Skin epidermis (tissue), 12 donors: Measurements from ENCODE around the gene RPL13.

Source experiments
- H3K27ac ChIP-seq, 21 experiments: fragments of 200-600 bp; sonication (generic) in 11 of 21; one replicate each; pipeline ENCODE4 v1.5.0; 2020; ENCODE audit warnings: mild to moderate bottlenecking in 3 of 21, inconsistent platforms in 2 of 21, moderate library complexity in 2 of 21
- H3K4me3 ChIP-seq, 7 experiments: fragments of 200-600 bp; sonication (generic) in 2 of 7; one replicate each; pipeline ENCODE4 v1.5.0; 2020; ENCODE audit warnings: inconsistent platforms in 2 of 7, mild to moderate bottlenecking in 2 of 7, moderate library complexity in 1 of 7

RPL13 gene

DNA sequence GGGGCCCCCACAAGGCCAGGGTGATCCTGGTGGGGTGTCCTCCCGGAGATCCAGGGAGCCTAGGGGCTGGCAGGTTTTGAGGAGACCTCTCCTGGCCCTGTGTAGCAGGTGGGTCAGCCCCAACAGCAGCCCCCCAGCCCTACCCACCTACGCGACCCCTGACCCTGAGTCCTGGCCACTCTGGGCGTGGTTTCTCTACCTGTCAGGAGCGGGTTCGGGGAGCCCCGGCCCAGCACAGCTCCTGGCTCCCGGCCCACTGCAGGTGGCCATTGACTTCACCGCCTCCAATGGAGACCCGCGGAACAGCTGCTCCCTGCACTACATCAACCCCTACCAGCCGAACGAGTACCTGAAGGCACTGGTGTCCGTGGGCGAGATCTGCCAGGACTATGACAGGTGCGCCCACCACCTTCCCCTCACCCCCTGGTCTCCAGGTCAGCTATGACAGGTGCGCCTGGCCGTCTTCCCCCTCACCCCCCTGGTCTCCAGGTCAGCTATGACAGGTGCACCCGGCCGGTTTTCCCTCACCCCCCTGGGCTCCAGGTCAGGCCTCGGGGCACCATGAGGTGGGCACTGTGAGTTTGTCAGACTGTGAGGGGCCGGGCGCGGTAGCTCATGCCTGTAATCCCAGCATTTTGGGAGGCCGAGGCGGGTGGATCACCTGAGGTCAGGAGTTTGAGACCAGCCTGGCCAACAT is 28.1 kb downstream of the RPL13 start:
- H3K27ac ChIP-seq: no peak overlapping the region
- H3K4me3 ChIP-seq: no peak overlapping the region

- no peak overlapping the region for H3K27ac ChIP-seq
- H3K4me3 ChIP-seq: no peak overlapping the region
Observed at GRCh38 chr16:89589241-89589926, 28.9 kb downstream of the RPL13 start.

- Histone ChIP-seq H3K4me3 (no peak overlapping the region), H3K27ac (peak overlapping the region in 3 of 21 experiments; percentile 19 to 67 (median 39))
Observed at GRCh38 chr16:89593841-89594240, 33.4 kb downstream of the RPL13 start.

DNA sequence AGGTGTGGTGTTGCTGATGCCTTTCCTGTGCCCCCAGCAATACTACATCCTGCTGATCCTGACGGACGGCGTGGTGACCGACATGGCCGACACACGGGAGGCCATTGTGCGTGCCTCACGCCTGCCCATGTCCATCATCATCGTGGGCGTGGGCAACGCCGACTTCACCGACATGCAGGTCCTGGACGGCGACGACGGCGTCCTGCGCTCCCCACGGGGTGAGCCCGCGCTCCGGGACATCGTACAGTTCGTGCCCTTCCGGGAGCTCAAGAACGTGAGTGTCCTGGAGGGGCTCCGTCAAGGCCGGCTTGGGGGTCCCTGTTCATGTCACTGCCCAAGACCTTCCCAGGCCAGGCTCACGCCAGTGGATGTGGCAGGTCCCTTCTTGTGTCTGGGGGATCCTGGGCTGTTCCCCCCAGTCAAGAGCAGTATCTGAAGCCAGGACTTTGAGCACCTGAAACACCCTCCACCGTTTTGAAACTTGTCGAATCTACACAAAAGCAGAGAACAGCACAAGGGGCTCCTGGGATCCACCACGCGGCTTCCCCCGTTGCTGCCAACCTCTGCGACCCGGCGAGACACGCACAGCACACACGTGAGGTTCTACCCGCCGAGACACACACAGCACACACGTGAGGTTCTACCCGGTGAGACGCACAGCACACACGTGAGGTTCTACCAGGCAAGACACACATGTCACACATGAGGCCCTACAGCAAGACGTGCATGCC is 35.0 kb downstream of the RPL13 start:
- no peak overlapping the region for H3K27ac ChIP-seq
- no peak overlapping the region for H3K4me3 ChIP-seq

DNA sequence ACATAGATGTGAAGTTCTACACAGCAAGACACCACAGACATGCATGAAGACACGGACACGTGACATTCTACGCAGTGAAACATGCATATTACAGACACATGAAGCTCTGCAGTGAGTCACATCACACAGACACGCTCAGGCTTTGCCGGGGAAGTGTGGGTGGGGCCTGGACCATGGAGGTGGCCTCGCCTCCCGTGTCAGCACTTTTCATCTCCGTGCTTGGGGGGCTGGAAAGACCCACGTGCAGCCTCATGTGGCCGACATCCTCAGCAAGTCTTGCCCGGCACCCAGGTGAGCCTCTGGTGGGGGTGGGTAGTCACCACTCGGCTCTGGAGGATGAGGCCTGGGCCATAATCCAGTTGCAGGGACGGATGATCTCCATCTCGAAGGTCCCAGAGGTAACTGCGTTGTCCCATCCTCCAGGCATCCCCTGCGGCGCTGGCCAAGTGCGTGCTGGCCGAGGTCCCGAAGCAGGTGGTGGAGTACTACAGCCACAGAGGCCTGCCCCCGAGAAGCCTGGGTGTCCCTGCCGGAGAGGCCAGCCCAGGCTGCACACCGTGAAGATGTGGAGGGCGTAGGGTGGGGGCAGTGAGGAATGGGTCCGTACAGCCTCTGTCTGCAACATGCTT is 35.7 kb downstream of the RPL13 start:
- Histone ChIP-seq H3K27ac (no peak overlapping the region), H3K4me3 (no peak overlapping the region)

DNA sequence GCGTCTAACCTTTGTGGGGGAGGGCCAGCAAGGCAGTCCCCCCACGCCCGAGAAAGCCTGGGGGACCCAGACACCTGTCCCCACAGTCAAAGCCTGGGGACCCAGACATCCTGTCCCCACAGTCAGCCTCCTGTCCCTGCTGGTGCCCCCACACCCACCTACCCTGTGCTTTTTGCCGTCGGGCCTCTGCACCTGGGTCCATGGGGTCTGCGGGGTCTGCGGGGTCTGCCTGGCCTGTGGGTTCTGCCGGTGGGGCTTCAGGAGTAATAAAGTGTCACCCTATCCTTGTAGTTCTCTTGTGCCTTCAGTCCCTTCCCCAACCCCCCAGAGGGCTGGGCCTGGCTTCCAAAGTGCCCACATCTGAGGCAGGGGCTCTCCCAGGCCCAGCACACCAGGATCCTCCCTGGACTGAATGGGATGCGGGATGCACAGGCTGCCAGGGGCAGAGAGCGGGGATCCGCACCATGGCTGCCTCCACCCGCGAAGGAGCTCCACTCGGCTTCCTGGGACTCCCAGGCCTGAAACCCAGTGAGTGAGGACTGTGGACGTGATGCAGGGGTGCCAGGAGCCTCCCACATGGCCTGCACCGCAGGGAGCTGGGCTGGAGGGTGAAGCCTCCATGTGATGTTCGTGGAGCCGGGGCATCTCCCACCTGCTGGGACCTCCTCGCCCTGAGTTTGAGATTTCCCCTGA is 36.6 kb downstream of the RPL13 start:
- Histone ChIP-seq H3K4me3 (no peak overlapping the region), H3K27ac (no peak overlapping the region)

DNA sequence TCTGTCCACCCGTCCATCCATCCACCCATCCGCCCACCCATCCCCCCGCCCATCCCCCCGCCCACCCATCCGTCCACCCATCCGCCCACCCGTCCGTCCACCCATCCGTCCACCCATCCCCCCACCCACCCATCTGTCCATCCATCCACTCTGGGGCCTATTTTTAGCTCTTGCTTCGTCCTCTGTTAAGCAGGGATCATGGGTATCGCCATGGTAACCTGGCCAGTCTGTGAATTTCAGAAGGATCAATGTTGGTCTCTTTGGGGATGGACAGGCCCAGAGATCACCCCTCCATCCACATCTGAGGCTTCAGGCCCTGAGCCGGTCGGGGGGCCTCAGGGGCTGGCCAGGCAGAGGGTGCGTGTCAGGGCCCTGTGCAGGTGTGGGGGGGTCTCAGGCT is 37.7 kb downstream of the RPL13 start:
- H3K4me3 ChIP-seq: no peak overlapping the region

GRCh38 chr16:89599451-89599858 is 39.0 kb downstream of the RPL13 start:
- no peak overlapping the region for H3K4me3 ChIP-seq

More for the DNA sequence above, 37.7 kb downstream of the RPL13 start:
- H3K27ac ChIP-seq: no peak overlapping the region

DNA sequence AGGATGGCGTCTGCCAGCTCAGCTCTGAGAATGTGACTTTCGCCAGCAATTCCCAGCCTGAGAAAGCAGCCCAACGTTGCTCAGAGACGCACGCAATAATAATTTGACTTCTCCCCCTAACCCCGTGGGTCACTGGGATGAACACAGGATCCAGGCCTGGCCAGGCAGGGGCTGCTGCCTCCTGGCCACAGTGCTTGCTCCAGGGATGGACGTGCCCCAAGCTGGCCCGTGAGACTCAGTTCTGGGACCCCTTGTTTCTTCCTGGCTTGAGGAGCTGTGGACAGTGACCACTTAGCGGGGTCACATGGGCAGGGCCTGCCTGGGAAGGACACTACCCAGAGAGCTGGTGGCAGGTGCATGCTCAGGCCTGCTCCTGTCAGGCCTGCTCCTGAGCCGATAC is 39.4 kb downstream of the RPL13 start:
- Histone ChIP-seq H3K4me3 (no peak overlapping the region), H3K27ac (peak overlapping the region in 6 of 21 experiments; percentile 16 to 39 (median 24))

More at GRCh38 chr16:89599451-89599858, 39.0 kb downstream of the RPL13 start:
- peak overlapping the region in 3 of 21 experiments; percentile 17 to 39 (median 33) for H3K27ac ChIP-seq

GRCh38 chr16:89600427-89600826 is 39.9 kb downstream of the RPL13 start:
- Histone ChIP-seq H3K4me3 (no peak overlapping the region), H3K27ac (peak overlapping the region in 3 of 21 experiments; percentile 4 to 34 (median 16))

GRCh38 chr16:89600956-89601355 is 40.5 kb downstream of the RPL13 start:
- Histone ChIP-seq H3K27ac (peak overlapping the region in 2 of 21 experiments; percentile 4 to 34), H3K4me3 (no peak overlapping the region)

- Histone ChIP-seq H3K27ac (peak overlapping the region in 12 of 21 experiments; percentile 4 to 76 (median 64)), H3K4me3 (no peak overlapping the region)
Observed at GRCh38 chr16:89601906-89602272, 41.4 kb downstream of the RPL13 start.

DNA sequence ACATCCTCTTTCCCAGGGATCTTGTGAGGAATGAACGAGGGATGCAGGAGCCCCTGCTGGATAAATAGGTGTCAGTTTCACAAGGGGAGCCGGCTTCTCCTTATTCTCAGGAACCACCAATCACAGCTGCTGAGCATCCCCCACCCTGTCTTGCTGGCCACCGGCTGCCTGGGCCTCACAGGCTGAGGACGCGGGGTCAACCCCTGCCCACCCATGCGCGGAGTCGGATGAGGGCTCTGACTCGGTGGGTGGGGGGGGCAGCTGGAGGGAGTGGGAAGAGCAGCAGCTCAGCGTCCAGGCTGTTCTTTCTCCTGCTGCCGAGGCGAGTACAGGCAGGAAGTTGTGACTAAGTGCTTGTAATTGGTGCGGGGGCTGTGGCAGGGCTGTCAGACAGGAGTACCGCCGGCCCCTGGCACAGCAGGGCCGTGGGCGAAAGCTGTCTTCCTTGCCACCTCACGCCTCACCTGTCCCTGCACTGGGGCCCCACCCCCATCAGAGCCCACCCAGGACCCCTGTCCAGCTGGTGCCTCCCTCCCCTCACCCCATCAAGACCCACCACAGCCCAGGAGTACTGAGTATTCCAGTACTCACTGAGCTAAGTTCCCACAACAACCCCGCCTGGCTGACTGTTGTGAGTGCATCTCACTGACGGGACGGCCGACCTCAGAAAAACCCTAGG is 41.9 kb downstream of the RPL13 start:
- Histone ChIP-seq H3K27ac (peak overlapping the region in 14 of 21 experiments; percentile 4 to 76 (median 60)), H3K4me3 (no peak overlapping the region)

GRCh38 chr16:89602952-89603590 is 42.6 kb downstream of the RPL13 start:
- peak overlapping the region in 13 of 21 experiments; percentile 19 to 76 (median 60) for H3K27ac ChIP-seq

GRCh38 chr16:89604764-89605163 is 44.3 kb downstream of the RPL13 start:
- no peak overlapping the region for H3K4me3 ChIP-seq

More at GRCh38 chr16:89602952-89603590, 42.6 kb downstream of the RPL13 start:
- no peak overlapping the region for H3K4me3 ChIP-seq

DNA sequence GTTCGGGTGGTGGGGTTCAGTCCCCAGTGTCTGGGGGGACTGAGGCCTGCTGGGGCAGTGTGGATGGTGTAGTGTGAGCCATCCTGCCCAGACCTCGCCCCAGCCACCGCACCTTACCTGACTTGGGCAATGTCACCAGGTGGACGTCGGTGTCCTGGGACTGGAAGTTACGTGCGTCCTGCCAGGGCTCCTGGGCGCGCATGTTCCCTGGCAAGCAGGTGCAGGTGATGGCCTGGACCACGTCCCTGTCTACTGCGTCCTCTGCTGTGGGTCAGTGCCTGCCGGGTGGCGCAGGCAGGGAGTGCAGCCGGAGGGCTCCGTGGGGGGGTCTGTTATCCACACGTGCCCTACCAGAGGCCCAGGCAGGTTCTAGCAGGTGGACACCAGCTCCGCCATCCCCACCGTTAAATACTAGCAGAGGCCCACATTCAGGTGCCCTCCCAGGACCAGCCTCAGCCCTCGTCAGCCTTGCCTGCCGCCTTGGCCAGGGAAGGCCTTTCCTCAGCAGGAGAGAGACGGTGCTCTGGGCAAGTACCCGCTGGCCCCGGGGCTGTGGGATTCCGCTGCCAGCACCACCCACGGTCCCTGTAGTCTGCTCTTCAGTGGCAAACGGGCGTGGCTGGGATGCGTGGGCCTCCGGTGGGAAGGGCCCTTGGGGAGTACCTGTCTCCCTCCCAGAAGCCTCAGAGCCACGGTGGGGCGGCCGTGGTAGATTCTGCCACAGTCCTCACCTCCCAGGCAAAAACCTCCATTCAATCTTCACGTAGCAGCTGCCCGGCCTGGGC is 44.9 kb downstream of the RPL13 start:
- Histone ChIP-seq H3K4me3 (no peak overlapping the region), H3K27ac (no peak overlapping the region)

More at GRCh38 chr16:89604764-89605163, 44.3 kb downstream of the RPL13 start:
- no peak overlapping the region for H3K27ac ChIP-seq

DNA sequence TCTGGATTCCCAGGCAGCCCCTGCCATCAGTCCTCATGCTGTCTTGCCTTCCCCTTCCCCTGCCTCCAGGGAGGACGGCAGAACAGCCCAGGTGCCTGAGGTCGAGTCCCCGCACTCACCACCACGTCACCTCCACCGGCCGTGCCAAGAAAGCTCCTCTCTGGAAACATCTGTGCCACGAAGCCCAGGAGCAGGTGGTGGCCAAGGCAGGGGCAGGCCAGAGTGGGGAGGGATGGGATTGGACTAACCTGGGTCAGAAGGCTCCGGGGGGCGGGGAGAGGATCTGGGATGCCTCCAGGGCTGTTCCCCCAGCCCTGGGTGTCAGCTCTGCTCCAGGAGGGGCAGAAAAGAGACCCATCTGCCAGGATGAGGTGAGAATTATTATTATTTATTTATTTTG is 45.5 kb downstream of the RPL13 start:
- Histone ChIP-seq H3K27ac (no peak overlapping the region), H3K4me3 (no peak overlapping the region)

- H3K4me3 ChIP-seq: no peak overlapping the region
- H3K27ac ChIP-seq: no peak overlapping the region
Observed at GRCh38 chr16:89607453-89607852, 47.0 kb downstream of the RPL13 start.
